ENCODE data around the gene TMEM150C. TPM values are rescaled to one million over a fixed set of nuclear protein-coding genes. Genes with fewer than 3 reads are reported as not detected.

Gene TMEM150C
- polyA plus RNA-seq, 4 donors: 0.45 to 6.2 (median 1.8) TPM

DNA sequence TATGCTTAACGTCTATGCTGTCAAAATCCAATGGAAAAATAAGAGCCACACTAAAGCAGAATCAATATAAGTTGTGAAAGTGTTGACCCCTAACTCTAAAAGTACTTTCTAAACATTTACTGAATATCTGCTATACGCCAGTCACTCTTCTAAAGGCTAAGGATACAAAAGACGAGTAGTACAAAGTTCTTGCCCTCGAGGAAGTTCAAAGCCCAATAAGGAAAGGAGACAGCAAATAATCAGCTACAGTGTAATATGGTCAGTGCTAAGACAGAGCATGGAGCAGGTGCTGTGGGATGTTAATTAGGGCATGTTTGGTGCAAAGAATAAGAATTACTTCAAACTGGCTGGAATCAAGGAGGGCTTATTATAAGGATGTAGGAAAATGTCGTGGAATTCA is 31.6 kb upstream of the TMEM150C start:
- Histone ChIP-seq H3K27me3 (ENCODE audit: control insufficient read depth in 3 of 3, insufficient read depth in 3 of 3, low read length in 3 of 3) (no peaks in the 10 kb centered on the region), H3K4me3 (ENCODE audit: low read depth in 1 of 3, low read length in 3 of 3) (no peak overlapping the region), H3K4me1 (ENCODE audit: control insufficient read depth in 3 of 3, insufficient read depth in 2 of 3, low read depth in 1 of 3, low read length in 2 of 3) (peaks cover 0 to 13% (median 0%) of the 10 kb centered on the region in 3 donors), H3K27ac (ENCODE audit: low read depth in 1 of 3, low read length in 2 of 3) (peak overlapping the region in 1 of 3 donors; percentile 59), H3K9me3 (ENCODE audit: control insufficient read depth in 2 of 2, insufficient read depth in 1 of 2, low read depth in 1 of 2, low read length in 1 of 2) (no peaks in the 10 kb centered on the region), H3K36me3 (ENCODE audit: control insufficient read depth in 3 of 3, insufficient read depth in 2 of 3, low read depth in 1 of 3, low read length in 3 of 3) (no peaks in the 10 kb centered on the region)
- DNase-seq (peak; percentile 75 to 78), FAIRE-seq (no peak)
- WGBS, 3 donors: 18 to 55% (median 35%) methylated on average over 5 of the region's 5 CpGs

DNA sequence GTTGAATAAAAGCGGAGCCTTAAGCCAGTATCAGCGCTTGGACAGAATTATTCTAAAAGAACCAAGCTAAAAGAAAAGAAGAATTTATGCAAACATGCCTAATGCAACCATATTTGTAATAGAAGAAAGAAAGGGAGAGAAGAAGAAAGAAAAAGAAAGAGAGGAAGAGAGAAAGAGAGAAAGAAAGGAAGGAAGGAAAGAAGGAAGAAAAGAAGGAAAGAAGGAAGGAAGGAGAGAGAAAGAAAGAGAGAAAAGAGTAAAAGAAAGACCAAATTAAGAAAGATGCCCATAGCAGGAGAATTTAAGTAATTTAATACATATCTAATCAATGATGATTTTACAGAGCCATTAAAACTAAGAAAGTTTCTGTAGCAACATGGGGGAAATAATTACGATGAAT is 30.9 kb upstream of the TMEM150C start:
- DNase-seq: no peak
- WGBS, 3 donors: 68 to 89% (median 79%) methylated on average over 3 of the region's 3 CpGs

DNA sequence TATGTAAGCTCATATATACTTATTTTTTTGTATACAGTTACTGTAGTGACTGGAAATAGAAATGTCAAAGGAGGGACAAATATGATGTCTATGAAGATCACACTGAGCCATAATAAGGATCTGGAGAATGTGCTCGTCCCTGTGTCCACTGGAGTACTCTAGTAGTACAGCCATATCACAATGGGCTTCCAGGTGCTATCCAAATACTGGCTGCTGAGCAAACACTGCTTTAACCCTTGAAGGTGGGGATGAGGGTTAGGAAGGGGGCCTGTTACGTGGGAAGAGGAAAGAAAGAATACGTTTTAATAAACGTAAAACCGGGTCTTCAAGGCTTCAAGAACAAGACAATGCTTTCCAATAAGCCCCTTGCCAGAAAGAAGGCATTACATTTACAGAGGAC is 29.8 kb upstream of the TMEM150C start:
- no peak overlapping the region for H3K27ac ChIP-seq (ENCODE audit: low read depth in 1 of 3, low read length in 2 of 3)
- FAIRE-seq (no peak), DNase-seq (no peak)
- H3K4me1 ChIP-seq (ENCODE audit: control insufficient read depth in 3 of 3, insufficient read depth in 2 of 3, low read depth in 1 of 3, low read length in 2 of 3): peaks cover 0 to 13% (median 0%) of the 10 kb centered on the region in 3 donors
- WGBS, 3 donors: 77 to 85% (median 80%) methylated on average over 5 of the region's 5 CpGs
- no peaks in the 10 kb centered on the region for H3K36me3 ChIP-seq (ENCODE audit: control insufficient read depth in 3 of 3, insufficient read depth in 2 of 3, low read depth in 1 of 3, low read length in 3 of 3)
- H3K9me3 ChIP-seq (ENCODE audit: control insufficient read depth in 2 of 2, insufficient read depth in 1 of 2, low read depth in 1 of 2, low read length in 1 of 2): no peaks in the 10 kb centered on the region
- H3K4me3 ChIP-seq (ENCODE audit: low read depth in 1 of 3, low read length in 3 of 3): no peak overlapping the region
- no peaks in the 10 kb centered on the region for H3K27me3 ChIP-seq (ENCODE audit: control insufficient read depth in 3 of 3, insufficient read depth in 3 of 3, low read length in 3 of 3)

More for the DNA sequence above, 30.9 kb upstream of the TMEM150C start:
- no peak for FAIRE-seq
- no peak overlapping the region for H3K4me3 ChIP-seq (ENCODE audit: low read depth in 1 of 3, low read length in 3 of 3)
- H3K36me3 ChIP-seq (ENCODE audit: control insufficient read depth in 3 of 3, insufficient read depth in 2 of 3, low read depth in 1 of 3, low read length in 3 of 3): no peaks in the 10 kb centered on the region
- peaks cover 0 to 13% (median 0%) of the 10 kb centered on the region in 3 donors for H3K4me1 ChIP-seq (ENCODE audit: control insufficient read depth in 3 of 3, insufficient read depth in 2 of 3, low read depth in 1 of 3, low read length in 2 of 3)
- no peaks in the 10 kb centered on the region for H3K27me3 ChIP-seq (ENCODE audit: control insufficient read depth in 3 of 3, insufficient read depth in 3 of 3, low read length in 3 of 3)
- H3K27ac ChIP-seq (ENCODE audit: low read depth in 1 of 3, low read length in 2 of 3): no peak overlapping the region
- H3K9me3 ChIP-seq (ENCODE audit: control insufficient read depth in 2 of 2, insufficient read depth in 1 of 2, low read depth in 1 of 2, low read length in 1 of 2): no peaks in the 10 kb centered on the region

DNA sequence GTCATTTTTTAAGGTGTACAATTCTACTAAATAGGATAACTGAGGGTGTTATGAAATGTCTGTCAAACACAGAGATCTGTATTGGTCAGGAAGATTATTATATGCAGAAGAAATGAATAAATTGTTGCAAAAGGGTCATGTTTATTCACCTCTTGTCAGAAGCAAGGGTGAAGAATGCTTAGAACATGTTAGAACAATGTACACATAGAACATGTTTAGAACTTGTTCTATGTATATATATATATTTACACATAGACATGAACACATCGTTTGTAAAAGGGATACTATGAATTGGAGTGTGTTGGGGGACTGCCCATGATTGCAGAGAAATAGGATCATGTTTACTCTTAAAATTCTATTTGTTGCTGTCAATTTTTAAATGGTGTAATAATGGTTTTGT is 28.0 kb upstream of the TMEM150C start:
- no peak for FAIRE-seq
- Histone ChIP-seq H3K9me3 (ENCODE audit: control insufficient read depth in 2 of 2, insufficient read depth in 1 of 2, low read depth in 1 of 2, low read length in 1 of 2) (no peaks in the 10 kb centered on the region), H3K4me3 (ENCODE audit: low read depth in 1 of 3, low read length in 3 of 3) (no peak overlapping the region), H3K27me3 (ENCODE audit: control insufficient read depth in 3 of 3, insufficient read depth in 3 of 3, low read length in 3 of 3) (no peaks in the 10 kb centered on the region), H3K27ac (ENCODE audit: low read depth in 1 of 3, low read length in 2 of 3) (no peak overlapping the region), H3K36me3 (ENCODE audit: control insufficient read depth in 3 of 3, insufficient read depth in 2 of 3, low read depth in 1 of 3, low read length in 3 of 3) (no peaks in the 10 kb centered on the region), H3K4me1 (ENCODE audit: control insufficient read depth in 3 of 3, insufficient read depth in 2 of 3, low read depth in 1 of 3, low read length in 2 of 3) (peaks cover 0 to 14% (median 0%) of the 10 kb centered on the region in 3 donors)
- WGBS, 3 donors: 63 to 74% (median 66%) methylated on average over 1 of the region's 1 CpG
- no peak for DNase-seq

DNA sequence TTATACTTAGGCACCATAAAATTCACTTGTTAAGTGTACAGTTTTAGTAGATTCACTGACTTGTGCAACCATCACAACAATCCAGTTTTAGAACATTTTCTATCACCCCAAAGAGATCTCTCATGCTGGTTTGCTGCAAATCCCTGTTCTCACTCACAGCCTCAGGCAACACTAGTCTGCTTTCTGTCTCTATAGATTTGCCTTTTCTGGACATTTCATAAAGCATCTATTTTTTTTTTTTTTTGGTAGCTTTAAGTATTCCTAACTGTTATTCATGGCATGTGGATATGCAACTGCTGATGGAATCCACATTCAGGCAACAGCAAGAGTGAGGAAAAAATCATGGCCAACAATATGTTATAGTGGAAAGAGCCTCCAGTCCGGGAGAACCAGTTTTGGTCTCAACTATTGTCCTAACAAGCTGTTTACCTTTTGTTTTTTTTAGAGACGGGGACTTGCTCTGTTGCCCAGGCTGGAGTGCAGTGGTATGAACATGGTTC is 27.0 kb upstream of the TMEM150C start:
- Histone ChIP-seq H3K27ac (ENCODE audit: low read depth in 1 of 3, low read length in 2 of 3) (no peak overlapping the region), H3K4me3 (ENCODE audit: low read depth in 1 of 3, low read length in 3 of 3) (no peak overlapping the region), H3K9me3 (ENCODE audit: control insufficient read depth in 2 of 2, insufficient read depth in 1 of 2, low read depth in 1 of 2, low read length in 1 of 2) (no peaks in the 10 kb centered on the region), H3K27me3 (ENCODE audit: control insufficient read depth in 3 of 3, insufficient read depth in 3 of 3, low read length in 3 of 3) (no peaks in the 10 kb centered on the region), H3K4me1 (ENCODE audit: control insufficient read depth in 3 of 3, insufficient read depth in 2 of 3, low read depth in 1 of 3, low read length in 2 of 3) (peaks cover 0 to 16% (median 0%) of the 10 kb centered on the region in 3 donors), H3K36me3 (ENCODE audit: control insufficient read depth in 3 of 3, insufficient read depth in 2 of 3, low read depth in 1 of 3, low read length in 3 of 3) (no peaks in the 10 kb centered on the region)
- no peak for FAIRE-seq
- no peak for DNase-seq
- 85 to 91% (median 86%) methylated on average over 2 of the region's 2 CpGs for WGBS, 3 donors

DNA sequence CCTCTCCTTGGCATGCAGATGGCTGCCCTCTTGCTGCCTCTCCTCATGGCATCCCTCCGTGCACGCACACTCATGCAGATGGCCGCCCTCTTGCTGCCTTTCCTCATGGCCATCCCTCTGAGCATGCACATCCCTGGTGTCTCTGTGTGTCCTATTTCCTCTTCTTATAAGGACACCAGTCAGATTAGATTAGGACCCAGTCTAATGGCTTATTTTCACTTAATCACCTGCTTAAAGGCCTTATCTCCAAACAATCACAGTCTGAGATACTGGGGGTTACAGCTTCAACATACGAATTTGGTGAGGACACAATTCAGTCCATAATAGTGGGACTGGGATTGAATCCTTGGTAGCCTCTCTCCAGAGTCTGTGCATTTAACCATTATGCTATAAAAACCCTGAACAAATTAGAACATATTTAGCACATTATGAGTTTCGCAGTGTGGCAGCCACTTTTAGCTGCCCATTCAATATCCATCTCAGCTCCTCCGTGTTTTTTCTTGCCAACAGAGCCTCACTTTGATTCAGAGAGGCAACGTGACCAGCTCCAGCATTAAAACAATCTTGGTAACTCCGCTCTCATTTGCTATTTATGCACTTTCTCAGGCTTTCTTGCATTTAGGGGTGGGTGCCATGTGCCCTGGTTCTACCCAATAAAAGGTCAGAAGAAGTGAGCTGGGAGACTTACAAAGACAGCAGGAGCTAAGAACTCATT is 26.2 kb upstream of the TMEM150C start:
- Histone ChIP-seq H3K9me3 (ENCODE audit: control insufficient read depth in 2 of 2, insufficient read depth in 1 of 2, low read depth in 1 of 2, low read length in 1 of 2) (no peaks in the 10 kb centered on the region), H3K27ac (ENCODE audit: low read depth in 1 of 3, low read length in 2 of 3) (no peak overlapping the region), H3K4me3 (ENCODE audit: low read depth in 1 of 3, low read length in 3 of 3) (no peak overlapping the region), H3K27me3 (ENCODE audit: control insufficient read depth in 3 of 3, insufficient read depth in 3 of 3, low read length in 3 of 3) (no peaks in the 10 kb centered on the region), H3K4me1 (ENCODE audit: control insufficient read depth in 3 of 3, insufficient read depth in 2 of 3, low read depth in 1 of 3, low read length in 2 of 3) (peaks cover 0 to 9% (median 0%) of the 10 kb centered on the region in 3 donors), H3K36me3 (ENCODE audit: control insufficient read depth in 3 of 3, insufficient read depth in 2 of 3, low read depth in 1 of 3, low read length in 3 of 3) (no peaks in the 10 kb centered on the region)
- no peak for FAIRE-seq
- DNase-seq: no peak
- 79 to 90% (median 82%) methylated on average over 8 of the region's 8 CpGs for WGBS, 3 donors

DNA sequence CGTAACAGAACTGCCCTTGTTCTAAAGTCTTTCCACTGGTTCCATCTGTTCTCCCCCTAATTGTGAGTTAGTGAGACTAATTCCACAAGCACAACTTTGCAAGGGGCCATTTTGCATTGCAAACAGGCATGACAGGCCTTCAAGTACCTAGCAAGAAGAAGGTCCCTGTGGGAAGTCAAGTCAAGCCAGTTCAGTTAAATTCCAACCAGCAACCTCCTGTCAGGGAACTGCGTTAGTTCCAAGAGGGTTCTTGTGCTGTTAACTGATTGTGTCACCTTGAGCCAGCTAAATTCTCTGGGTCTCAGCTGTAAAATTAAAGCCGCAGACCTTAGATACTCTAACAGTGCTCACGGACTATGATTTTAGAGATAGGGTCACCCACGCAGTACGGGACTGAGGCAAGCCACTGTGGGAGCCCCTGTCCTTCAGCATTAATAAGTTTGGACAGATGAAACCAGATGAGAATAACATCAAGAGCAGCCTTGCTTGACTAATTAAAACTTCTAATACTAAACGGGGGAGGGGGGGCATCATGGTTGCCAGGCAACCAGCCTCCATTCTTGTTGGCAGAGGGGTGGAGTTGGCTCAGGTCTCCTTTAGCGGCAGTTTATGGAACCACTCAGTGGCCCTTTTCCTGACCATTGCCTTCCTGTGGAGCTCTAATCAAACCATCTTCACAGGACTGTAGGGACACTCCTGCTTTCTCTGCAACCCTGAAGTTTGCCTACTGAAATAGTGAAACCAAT is 24.1 kb upstream of the TMEM150C start:
- no peak for FAIRE-seq
- no peak overlapping the region for H3K4me3 ChIP-seq (ENCODE audit: low read depth in 1 of 3, low read length in 3 of 3)

DNA sequence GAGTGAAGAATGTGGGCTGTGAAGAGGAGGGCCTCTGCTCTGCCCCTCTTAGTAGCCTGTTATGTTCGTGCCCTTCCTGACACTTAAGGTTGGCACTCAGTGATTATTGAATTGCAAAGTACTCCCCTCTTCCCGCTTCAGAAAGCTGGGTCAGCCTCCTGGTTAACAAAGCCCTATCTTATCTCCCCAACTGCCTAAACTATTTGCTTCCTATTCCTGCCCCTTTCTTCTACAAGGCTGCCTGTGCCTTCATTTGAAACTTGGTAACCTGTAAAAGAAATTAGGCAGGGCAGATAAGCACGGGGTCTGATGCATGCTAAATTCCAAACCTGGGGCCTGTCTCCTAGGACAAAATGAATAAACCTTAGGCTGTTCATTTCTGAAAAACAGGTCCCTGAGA is 23.1 kb upstream of the TMEM150C start:
- Histone ChIP-seq H3K4me3 (ENCODE audit: low read depth in 1 of 3, low read length in 3 of 3) (no peak overlapping the region), H3K9me3 (ENCODE audit: control insufficient read depth in 2 of 2, insufficient read depth in 1 of 2, low read depth in 1 of 2, low read length in 1 of 2) (no peaks in the 10 kb centered on the region), H3K27me3 (ENCODE audit: control insufficient read depth in 3 of 3, insufficient read depth in 3 of 3, low read length in 3 of 3) (no peaks in the 10 kb centered on the region), H3K4me1 (ENCODE audit: control insufficient read depth in 3 of 3, insufficient read depth in 2 of 3, low read depth in 1 of 3, low read length in 2 of 3) (peaks cover 0 to 9% (median 0%) of the 10 kb centered on the region in 3 donors), H3K36me3 (ENCODE audit: control insufficient read depth in 3 of 3, insufficient read depth in 2 of 3, low read depth in 1 of 3, low read length in 3 of 3) (no peaks in the 10 kb centered on the region), H3K27ac (ENCODE audit: low read depth in 1 of 3, low read length in 2 of 3) (no peak overlapping the region)
- FAIRE-seq (no peak), DNase-seq (no peak)
- WGBS, 3 donors: 14 to 51% (median 24%) methylated on average over 3 of the region's 3 CpGs

More for the DNA sequence above, 24.1 kb upstream of the TMEM150C start:
- H3K4me1 ChIP-seq (ENCODE audit: control insufficient read depth in 3 of 3, insufficient read depth in 2 of 3, low read depth in 1 of 3, low read length in 2 of 3): peaks cover 0 to 9% (median 0%) of the 10 kb centered on the region in 3 donors
- H3K27me3 ChIP-seq (ENCODE audit: control insufficient read depth in 3 of 3, insufficient read depth in 3 of 3, low read length in 3 of 3): no peaks in the 10 kb centered on the region
- no peak for DNase-seq
- no peaks in the 10 kb centered on the region for H3K36me3 ChIP-seq (ENCODE audit: control insufficient read depth in 3 of 3, insufficient read depth in 2 of 3, low read depth in 1 of 3, low read length in 3 of 3)
- WGBS, 3 donors: 71 to 80% (median 78%) methylated on average over 8 of the region's 8 CpGs
- H3K9me3 ChIP-seq (ENCODE audit: control insufficient read depth in 2 of 2, insufficient read depth in 1 of 2, low read depth in 1 of 2, low read length in 1 of 2): no peaks in the 10 kb centered on the region
- no peak overlapping the region for H3K27ac ChIP-seq (ENCODE audit: low read depth in 1 of 3, low read length in 2 of 3)

Measured in small intestine (tissue), 7 donors.